ENCODE measurements around the gene HSF5. TPM values are rescaled to one million over a fixed set of nuclear protein-coding genes. Genes with fewer than 3 reads are reported as not detected.

HSF5 gene
- total RNA-seq, 1 experiment from 2014 or later = not detected

- ChIA-PET RAD21 (ENCODE audit: low non-redundant PET in 1 of 2, low total read pairs in 2 of 2, uncharacterized antibody in 2 of 2, unreplicated experiment in 2 of 2) (no interaction called here), POLR2A (interaction anchor here (1.4 to 4.6 kb wide), 8 partner anchors 10 to 97 kb away, joined by 4 to 54 read pairs (median 14); partner anchors contain the start of gene SUPT4H1), CTCF (interaction anchor here (0.7 to 1.8 kb wide), 7 partner anchors 14 to 215 kb away, joined by 3 to 7 read pairs (median 3); partner anchors contain the start of gene SUPT4H1)
- H4K20me1 ChIP-seq (ENCODE audit: insufficient read depth) = no peaks in the 10 kb centered on the region
- H3K9me2 ChIP-seq (ENCODE audit: insufficient read depth) = no peaks in the 10 kb centered on the region
- H3K4me2 ChIP-seq (ENCODE audit: low read length) = peak overlapping the region; percentile 86
- BruUV-seq (replicated peaks) = no TSS peak
- H3K36me3 ChIP-seq (ENCODE audit: control insufficient read depth in 1 of 2, insufficient read depth in 2 of 2, low read length in 2 of 2) = peaks cover 0 to 5% of the 10 kb centered on the region in 2 experiments; a peak in 2 of 4 replicates
- peak overlapping the region; percentile 66 to 68 for H3K4me3 ChIP-seq (replicated peaks in 1 of 2; ENCODE audit: low read depth in 1 of 2, low read length in 2 of 2)
- peaks cover 79 to 93% of the 10 kb centered on the region in 2 experiments for H3K4me1 ChIP-seq (ENCODE audit: control insufficient read depth in 1 of 2, insufficient read depth in 2 of 2, low read length in 2 of 2)
- intact Hi-C loops (cut with micrococcal nuclease) = no loop called here
- ATAC-seq (no peak), DNase-seq (ENCODE audit: low read depth, low spot score) (no peak)
- no peaks in the 10 kb centered on the region for H3K27me3 ChIP-seq (ENCODE audit: insufficient read depth, low read length)
- H3K27ac ChIP-seq (ENCODE audit: low read depth, low read length) = peak overlapping the region; percentile 78; the same call in 1 of the 2 replicates
- H3K79me2 ChIP-seq (ENCODE audit: insufficient read depth, low read length) = peaks cover 77% of the 10 kb centered on the region
- no peaks in the 10 kb centered on the region for H3K9me3 ChIP-seq (ENCODE audit: control insufficient read depth in 1 of 2, insufficient read depth in 1 of 2, low read depth in 1 of 2, low read length in 2 of 2)
- no peak overlapping the region for H2AFZ ChIP-seq (ENCODE audit: low read depth, low read length, poor library complexity, severe bottlenecking)
- TF ChIP-seq ZFX (IDR thresholded peaks at IDR 0.05) (no peak), ZNF274 (IDR thresholded peaks at IDR 0.05; ENCODE audit: low read depth, low read length) (no peak), ELF1 (IDR thresholded peaks at IDR 0.05; ENCODE audit: borderline replicate concordance, low read depth) (no peak), SRF (IDR thresholded peaks at IDR 0.05; ENCODE audit: low read depth) (no peak), CTCF (IDR thresholded peaks at IDR 0.05 in 2 of 3, conservative IDR thresholded peaks at IDR 0.05 in 1 of 3; ENCODE audit: borderline replicate concordance in 1 of 3, insufficient read depth in 1 of 3, low read depth in 2 of 3, low read length in 2 of 3) (no peak), SP1 (IDR thresholded peaks at IDR 0.05; ENCODE audit: low read depth) (no peak), EGR1 (IDR thresholded peaks at IDR 0.05; ENCODE audit: low read depth) (no peak), CBX3 (IDR thresholded peaks at IDR 0.05; ENCODE audit: low read depth) (no peak), YY1 (IDR thresholded peaks at IDR 0.05; ENCODE audit: extremely low read depth, insufficient replicate concordance, low read depth, low read length) (peak; percentile 93), MAX (IDR thresholded peaks at IDR 0.05) (peak; percentile 89), JUND (IDR thresholded peaks at IDR 0.05) (no peak; the same call in 1 of the 2 replicates), RAD21 (IDR thresholded peaks at IDR 0.05; ENCODE audit: low read depth) (no peak), POLR2AphosphoS5 (IDR thresholded peaks at IDR 0.05; ENCODE audit: low read depth, low read length) (0 out of 2 replicates have a peak, but pooled peaks have one; percentile 35), SIN3A (IDR thresholded peaks at IDR 0.05; ENCODE audit: low read depth) (peak; percentile 20; the same call in 1 of the 2 replicates), EZH2 (IDR thresholded peaks at IDR 0.05) (no peak)
- H3K9ac ChIP-seq (ENCODE audit: low read length) = peak overlapping the region; percentile 80
These were observed 73.6 kb downstream of the HSF5 start for GRCh38 chr17:58414596-58414997.
